Keratinocyte (primary cell): ENCODE results near the gene PJA2. TPM values are rescaled to one million over a fixed set of nuclear protein-coding genes. Genes with fewer than 3 reads are reported as not detected.
A peak's percentile ranks its signal among the peaks of the same experiment; 100 is the strongest.

Experiments used
- DNase-seq: peaks from one replicate; pipeline ENCODE4 v3.0.0-alpha.2; 2011; ENCODE audit warnings: low read depth, missing footprints, low spot score
- FAIRE-seq: peaks from 2 replicates; lab custom pipeline; 2011; peaks lifted over from hg19 to GRCh38; lab: Jason Lieb, UNC
- H2AFZ ChIP-seq: 2 replicates; pipeline ENCODE4 v1.6.0; 2012; ENCODE audit warnings: low read length, control low read depth, inconsistent platforms; ENCODE audit not compliant: control insufficient read depth
- H3K27ac ChIP-seq: 2 replicates; pipeline ENCODE4 v1.5.1; 2011; ENCODE audit warnings: low read length; ENCODE audit not compliant: control insufficient read depth, insufficient read depth
- H3K27me3 ChIP-seq: 3 replicates; pipeline ENCODE4 v1.6.0; 2011; ENCODE audit warnings: low read length; ENCODE audit not compliant: control insufficient read depth, insufficient read depth; ENCODE audit errors: extremely low read depth
- H3K36me3 ChIP-seq, 2 experiments: 2 replicates in 1 of 2; 3 replicates in 1 of 2; pipeline ENCODE4 v1.5.1; 2011; ENCODE audit warnings: low read length in 2 of 2, mild to moderate bottlenecking in 1 of 2; ENCODE audit not compliant: control insufficient read depth in 2 of 2, insufficient read depth in 2 of 2; ENCODE audit errors: extremely low read depth in 1 of 2
- H3K4me1 ChIP-seq: 3 replicates; pipeline ENCODE4 v1.5.1; 2011; ENCODE audit warnings: low read length; ENCODE audit not compliant: control insufficient read depth, insufficient read depth; ENCODE audit errors: extremely low read depth
- H3K4me2 ChIP-seq: 3 replicates; pipeline ENCODE4 v1.6.0; 2011; ENCODE audit warnings: low read depth, low read length; ENCODE audit not compliant: control insufficient read depth, insufficient read depth; ENCODE audit errors: extremely low read depth
- H3K4me3 ChIP-seq, 3 experiments: fragments of 200-600 bp in 1 of 3; sonication (generic) in 1 of 3; 2 replicates in 2 of 3; 3 replicates in 1 of 3; pipeline ENCODE4 v1.5.1; 2011 to 2016; ENCODE audit warnings: low read length in 3 of 3, mild to moderate bottlenecking in 3 of 3, control low read depth in 2 of 3, inconsistent platforms in 1 of 3, low read depth in 1 of 3, mixed read lengths in 1 of 3, mixed run types in 1 of 3, moderate library complexity in 1 of 3; ENCODE audit not compliant: control insufficient read depth in 2 of 3, insufficient read depth in 2 of 3; ENCODE audit errors: extremely low read depth in 1 of 3
- H3K79me2 ChIP-seq: 2 replicates; pipeline ENCODE4 v1.6.0; 2012; ENCODE audit warnings: low read length; ENCODE audit not compliant: control insufficient read depth, insufficient read depth
- H3K9ac ChIP-seq: 3 replicates; pipeline ENCODE4 v1.6.0; 2011; ENCODE audit warnings: low read length; ENCODE audit not compliant: control insufficient read depth, insufficient read depth; ENCODE audit errors: extremely low read depth
- H3K9me1 ChIP-seq: 3 replicates; pipeline ENCODE4 v1.6.0; 2011; ENCODE audit warnings: low read length; ENCODE audit not compliant: control insufficient read depth, insufficient read depth; ENCODE audit errors: extremely low read depth
- H3K9me3 ChIP-seq: 2 replicates; pipeline ENCODE4 v1.5.1; 2012; ENCODE audit warnings: low read depth, low read length; ENCODE audit not compliant: control insufficient read depth
- H4K20me1 ChIP-seq: 3 replicates; pipeline ENCODE4 v1.6.0; 2011; ENCODE audit warnings: low read length; ENCODE audit not compliant: control insufficient read depth, insufficient read depth; ENCODE audit errors: extremely low read depth
- EZH2 ChIP-seq: IDR thresholded peaks from one replicate; pipeline ENCODE4 v1.6.1; 2012; ENCODE audit warnings: inconsistent platforms, mild to moderate bottlenecking, low read length, moderate library complexity
- dilution Hi-C: fragments of 300-500 bp; cut with MboI; formaldehyde crosslinking; loops from one replicate; pipeline ENCODE4 v1.7.0; 2020; ENCODE audit warnings: low sequenced_read_pairs; ENCODE audit not compliant: extremely low pct_ligation_motif_present
- polyA plus RNA-seq, 5 experiments: library from polyadenylated mRNA; depleted of rRNA in 3 of 5; stranded (reverse) in 3 of 5; stranded (forward) in 1 of 5; unstranded in 1 of 5; fragments of >200 nt; gene quantifications; 1 replicate in 1 of 5; 2 replicates in 3 of 5; 3 replicates in 1 of 5; pipeline versions ENCODE4 v1.2.1 to v1.2.3, GENCODE V29; 2011 to 2012; ENCODE audit warnings: missing spikeins in 2 of 5, low read depth in 1 of 5, low replicate concordance in 1 of 5
- TF ChIP-seq, protein P1 (sequence below), 3 experiments: IDR thresholded peaks in 1 of 3; conservative IDR thresholded peaks in 1 of 3; optimal IDR thresholded peaks in 1 of 3; 2 replicates in 2 of 3; 3 replicates in 1 of 3; pipeline versions ENCODE3 to v1.5.1; 2011; ENCODE audit warnings: low read length in 3 of 3, mild to moderate bottlenecking in 3 of 3, moderate library complexity in 2 of 3, control low read depth in 1 of 3, inconsistent platforms in 1 of 3; ENCODE audit not compliant: insufficient read depth in 2 of 3; ENCODE audit errors: extremely low read depth in 1 of 3

Gene PJA2
- polyA plus RNA-seq, 1 donor (not counting 4 experiments of a cell fraction or from before 2014, with no cell fraction given) = 49.3 TPM

DNA sequence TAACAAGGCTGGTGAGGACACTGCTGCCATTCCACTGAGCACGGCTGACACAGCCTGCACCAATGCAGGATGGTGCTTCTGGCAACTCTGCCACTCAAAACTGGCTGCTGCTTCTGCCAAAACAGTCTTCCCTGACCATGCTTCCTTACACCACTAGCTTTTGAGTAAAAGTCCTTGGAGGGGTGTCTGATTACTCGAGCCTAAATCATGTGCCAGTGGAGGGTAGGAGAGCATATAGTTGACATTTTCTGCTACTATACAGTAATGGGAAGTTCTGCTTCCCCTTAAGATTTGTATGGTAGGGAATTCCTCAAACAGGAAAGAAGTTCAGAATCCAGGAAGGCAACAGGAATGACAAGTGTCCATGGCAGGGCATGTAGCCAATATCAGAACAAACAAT lies 12.2 kb upstream of the PJA2 start:
- dilution Hi-C loops = no loop called here
- no peak for FAIRE-seq
- no peak overlapping the region for H3K27ac ChIP-seq
- no peaks in the 10 kb centered on the region for H3K4me1 ChIP-seq
- no peak overlapping the region for H3K4me2 ChIP-seq
- no peak overlapping the region for H3K9ac ChIP-seq
- H3K4me3 ChIP-seq = no peak overlapping the region
- TF ChIP-seq, protein P1, sequence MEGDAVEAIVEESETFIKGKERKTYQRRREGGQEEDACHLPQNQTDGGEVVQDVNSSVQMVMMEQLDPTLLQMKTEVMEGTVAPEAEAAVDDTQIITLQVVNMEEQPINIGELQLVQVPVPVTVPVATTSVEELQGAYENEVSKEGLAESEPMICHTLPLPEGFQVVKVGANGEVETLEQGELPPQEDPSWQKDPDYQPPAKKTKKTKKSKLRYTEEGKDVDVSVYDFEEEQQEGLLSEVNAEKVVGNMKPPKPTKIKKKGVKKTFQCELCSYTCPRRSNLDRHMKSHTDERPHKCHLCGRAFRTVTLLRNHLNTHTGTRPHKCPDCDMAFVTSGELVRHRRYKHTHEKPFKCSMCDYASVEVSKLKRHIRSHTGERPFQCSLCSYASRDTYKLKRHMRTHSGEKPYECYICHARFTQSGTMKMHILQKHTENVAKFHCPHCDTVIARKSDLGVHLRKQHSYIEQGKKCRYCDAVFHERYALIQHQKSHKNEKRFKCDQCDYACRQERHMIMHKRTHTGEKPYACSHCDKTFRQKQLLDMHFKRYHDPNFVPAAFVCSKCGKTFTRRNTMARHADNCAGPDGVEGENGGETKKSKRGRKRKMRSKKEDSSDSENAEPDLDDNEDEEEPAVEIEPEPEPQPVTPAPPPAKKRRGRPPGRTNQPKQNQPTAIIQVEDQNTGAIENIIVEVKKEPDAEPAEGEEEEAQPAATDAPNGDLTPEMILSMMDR (optimal IDR thresholded peaks at IDR 0.05 in 1 of 3, IDR thresholded peaks at IDR 0.05 in 1 of 3, conservative IDR thresholded peaks at IDR 0.05 in 1 of 3; ENCODE audit: extremely low read depth in 1 of 3, insufficient read depth in 2 of 3, low read length in 3 of 3) = no peak
- no peak for TF ChIP-seq EZH2
- H3K36me3 ChIP-seq = no peaks in the 10 kb centered on the region
- H3K9me3 ChIP-seq = no peaks in the 10 kb centered on the region
- H3K79me2 ChIP-seq = no peaks in the 10 kb centered on the region
- H4K20me1 ChIP-seq = no peaks in the 10 kb centered on the region
- no peaks in the 10 kb centered on the region for H3K9me1 ChIP-seq
- no peak for DNase-seq
- H3K27me3 ChIP-seq = no peaks in the 10 kb centered on the region
- H2AFZ ChIP-seq = peak overlapping the region; percentile 58

- no peaks in the 10 kb centered on the region for H3K4me1 ChIP-seq
- no peak overlapping the region for H3K4me2 ChIP-seq
- no peak overlapping the region for H3K9ac ChIP-seq
- H3K9me3 ChIP-seq = no peaks in the 10 kb centered on the region
- no peak overlapping the region for H3K4me3 ChIP-seq
- no peaks in the 10 kb centered on the region for H3K9me1 ChIP-seq
- H3K27me3 ChIP-seq = no peaks in the 10 kb centered on the region
- DNase-seq (no peak), FAIRE-seq (peak; percentile 39)
- no peak overlapping the region for H3K27ac ChIP-seq
- dilution Hi-C loops = no loop called here
- TF ChIP-seq EZH2 = no peak
- TF ChIP-seq, protein P1 (optimal IDR thresholded peaks at IDR 0.05 in 1 of 3, IDR thresholded peaks at IDR 0.05 in 1 of 3, conservative IDR thresholded peaks at IDR 0.05 in 1 of 3; ENCODE audit: extremely low read depth in 1 of 3, insufficient read depth in 2 of 3, low read length in 3 of 3) = no peak
- H3K79me2 ChIP-seq = no peaks in the 10 kb centered on the region
- no peaks in the 10 kb centered on the region for H3K36me3 ChIP-seq
- H4K20me1 ChIP-seq = no peaks in the 10 kb centered on the region
- H2AFZ ChIP-seq = no peak overlapping the region
Measured at GRCh38 chr5:109418712-109419352, 9.1 kb upstream of the PJA2 start.
